SU-DHL-6 (cell line): ENCODE results near the gene SAXO1.

ENCODE experiments used
- H2AFZ ChIP-seq: fragments of 200-600 bp; sonication (generic); 2 replicates; pipeline ENCODE4 v1.6.1; 2014; ENCODE audit warnings: low read depth, mild to moderate bottlenecking, moderate library complexity, mixed read lengths, antibody characterized with exemption, low read length; ENCODE audit not compliant: severe bottlenecking
- H3F3A ChIP-seq: fragments of 200-600 bp; shearing (Covaris generic); 2 replicates; pipeline ENCODE4 v1.6.0; 2016; ENCODE audit warnings: antibody characterized with exemption, mild to moderate bottlenecking; ENCODE audit not compliant: insufficient read depth
- H3K27ac ChIP-seq: fragments of 200-600 bp; sonication (generic); 2 replicates; pipeline ENCODE4 v1.5.1; 2016; ENCODE audit warnings: low read depth, mild to moderate bottlenecking, low read length, moderate library complexity, mixed read lengths
- H3K27me3 ChIP-seq: fragments of 200-600 bp; sonication (generic), shearing (Covaris generic); 2 replicates; pipeline ENCODE4 v1.6.0; 2014; ENCODE audit warnings: mild to moderate bottlenecking, low read length
- H3K36me3 ChIP-seq: fragments of 200-600 bp; sonication (generic); 2 replicates; pipeline ENCODE4 v1.6.1; 2014; ENCODE audit warnings: mild to moderate bottlenecking, low read length, mixed read lengths
- H3K4me2 ChIP-seq: fragments of 300-600, 200-600 bp; shearing (Covaris generic), sonication (generic); 2 replicates; pipeline ENCODE4 v1.6.0; 2014; ENCODE audit warnings: low read length, low read depth, mild to moderate bottlenecking; ENCODE audit not compliant: poor library complexity, severe bottlenecking
- H3K4me3 ChIP-seq: fragments of 200-600 bp; sonication (generic); 2 replicates; pipeline ENCODE4 v1.5.1; 2014; ENCODE audit warnings: antibody characterized with exemption, low read length, mild to moderate bottlenecking, mixed read lengths; ENCODE audit not compliant: insufficient read depth, poor library complexity, severe bottlenecking
- H3K79me2 ChIP-seq: fragments of 200-600 bp; sonication (generic); 2 replicates; pipeline ENCODE4 v1.6.1; 2014; ENCODE audit warnings: mild to moderate bottlenecking, low read length, moderate library complexity; ENCODE audit not compliant: insufficient read depth
- H3K9ac ChIP-seq: fragments of 200-600 bp; sonication (generic); 2 replicates; pipeline ENCODE4 v1.7.0; 2014; ENCODE audit warnings: mild to moderate bottlenecking, low read length
- H3K9me2 ChIP-seq: fragments of 200-600 bp; sonication (generic); replicated peaks from 2 replicates; pipeline ENCODE4 v1.6.1; 2014; ENCODE audit warnings: low read length; ENCODE audit not compliant: insufficient read depth
- H3K9me3 ChIP-seq: fragments of 200-600 bp; sonication (generic); 2 replicates; pipeline ENCODE4 v1.6.1; 2014; ENCODE audit warnings: low read length, mixed read lengths; ENCODE audit not compliant: insufficient read depth
- H4K20me1 ChIP-seq: fragments of 200-600 bp; sonication (generic); 2 replicates; pipeline ENCODE4 v1.6.1; 2014; ENCODE audit warnings: low read depth, mild to moderate bottlenecking, antibody characterized with exemption, low read length, moderate library complexity, mixed read lengths
- EZH2phosphoT487 ChIP-seq: fragments of 200-600 bp; sonication (generic), shearing (Covaris generic); conservative IDR thresholded peaks from 2 replicates; pipeline ENCODE4 v1.6.1; 2018; ENCODE audit warnings: mild to moderate bottlenecking, antibody characterized with exemption, low read length, moderate library complexity, mixed read lengths
- TF ChIP-seq, protein P1 (sequence below): fragments of 200-600 bp; sonication (generic); IDR thresholded peaks from one replicate; pipeline ENCODE4 v1.5.1; 2017; ENCODE audit warnings: antibody characterized with exemption, mild to moderate bottlenecking, low read length, moderate library complexity; ENCODE audit not compliant: insufficient read depth, poor library complexity, severe bottlenecking

SAXO1 gene

GRCh38 chr9:19033015-19033414 is at the start of gene SAXO1:
SAXO1 (minus strand) TSS chr9:19033209; CDS start chr9:19032908, 301 bp downstream.
- H3K9ac ChIP-seq, result no peak within 1 kb of the TSS
- H3F3A ChIP-seq, result no peaks in the 10 kb centered on the region
- TF ChIP-seq, protein P1, sequence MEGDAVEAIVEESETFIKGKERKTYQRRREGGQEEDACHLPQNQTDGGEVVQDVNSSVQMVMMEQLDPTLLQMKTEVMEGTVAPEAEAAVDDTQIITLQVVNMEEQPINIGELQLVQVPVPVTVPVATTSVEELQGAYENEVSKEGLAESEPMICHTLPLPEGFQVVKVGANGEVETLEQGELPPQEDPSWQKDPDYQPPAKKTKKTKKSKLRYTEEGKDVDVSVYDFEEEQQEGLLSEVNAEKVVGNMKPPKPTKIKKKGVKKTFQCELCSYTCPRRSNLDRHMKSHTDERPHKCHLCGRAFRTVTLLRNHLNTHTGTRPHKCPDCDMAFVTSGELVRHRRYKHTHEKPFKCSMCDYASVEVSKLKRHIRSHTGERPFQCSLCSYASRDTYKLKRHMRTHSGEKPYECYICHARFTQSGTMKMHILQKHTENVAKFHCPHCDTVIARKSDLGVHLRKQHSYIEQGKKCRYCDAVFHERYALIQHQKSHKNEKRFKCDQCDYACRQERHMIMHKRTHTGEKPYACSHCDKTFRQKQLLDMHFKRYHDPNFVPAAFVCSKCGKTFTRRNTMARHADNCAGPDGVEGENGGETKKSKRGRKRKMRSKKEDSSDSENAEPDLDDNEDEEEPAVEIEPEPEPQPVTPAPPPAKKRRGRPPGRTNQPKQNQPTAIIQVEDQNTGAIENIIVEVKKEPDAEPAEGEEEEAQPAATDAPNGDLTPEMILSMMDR, result no peak
- TF ChIP-seq EZH2phosphoT487, result no peak
- H3K4me2 ChIP-seq, result no peak within 1 kb of the TSS
- H3K79me2 ChIP-seq, result no peaks in the 10 kb centered on the region
- no peaks in the 10 kb centered on the region for H3K36me3 ChIP-seq
- no peaks in the 10 kb centered on the region for H3K9me3 ChIP-seq
- H3K27ac ChIP-seq, result no peak within 1 kb of the TSS
- no peaks in the 10 kb centered on the region for H3K27me3 ChIP-seq
- H3K9me2 ChIP-seq, result no peaks in the 10 kb centered on the region
- no peaks in the 10 kb centered on the region for H4K20me1 ChIP-seq
- no peak within 1 kb of the TSS for H3K4me3 ChIP-seq
- no peak within 1 kb of the TSS for H2AFZ ChIP-seq

DNA sequence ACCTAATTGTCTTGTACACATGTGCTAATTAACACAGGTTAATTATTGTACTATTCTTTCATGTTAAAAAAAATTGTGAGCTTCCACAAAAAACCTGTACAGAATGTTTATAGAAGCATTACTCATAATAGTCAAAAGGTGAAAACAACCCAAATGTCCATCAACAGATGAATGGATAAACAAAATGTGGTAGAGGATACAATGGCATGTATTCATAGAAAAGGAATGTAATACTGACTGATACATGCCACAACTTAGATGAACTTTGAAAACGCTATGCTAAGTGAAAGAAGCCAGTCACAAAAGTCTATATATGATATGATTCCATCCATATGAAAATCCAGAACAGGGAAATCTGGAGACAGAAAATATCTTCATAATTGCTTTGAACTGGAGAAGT is 41.8 kb upstream of the SAXO1 start:
- H3K9me3 ChIP-seq, result no peaks in the 10 kb centered on the region
- H3K4me2 ChIP-seq, result no peak overlapping the region
- TF ChIP-seq, protein P1, result no peak
- no peak for TF ChIP-seq EZH2phosphoT487
- no peak overlapping the region for H3K9ac ChIP-seq
- no peak overlapping the region for H2AFZ ChIP-seq
- no peaks in the 10 kb centered on the region for H4K20me1 ChIP-seq
- H3K27me3 ChIP-seq, result no peaks in the 10 kb centered on the region
- peaks cover 4% of the 10 kb centered on the region; the same call in 1 of the 2 replicates for H3K79me2 ChIP-seq
- peaks cover 70% of the 10 kb centered on the region for H3K36me3 ChIP-seq
- H3K27ac ChIP-seq, result no peak overlapping the region
- H3K9me2 ChIP-seq, result no peaks in the 10 kb centered on the region
- H3F3A ChIP-seq, result no peaks in the 10 kb centered on the region
- H3K4me3 ChIP-seq, result no peak overlapping the region

GRCh38 chr9:19074229-19074628 is 41.2 kb upstream of the SAXO1 start:
- no peaks in the 10 kb centered on the region for H3K27me3 ChIP-seq
- H2AFZ ChIP-seq, result no peak overlapping the region
- H3F3A ChIP-seq, result no peaks in the 10 kb centered on the region
- H3K9ac ChIP-seq, result no peak overlapping the region
- H3K9me2 ChIP-seq, result no peaks in the 10 kb centered on the region
- no peak for TF ChIP-seq EZH2phosphoT487
- TF ChIP-seq, protein P1, result no peak
- peaks cover 4% of the 10 kb centered on the region; the same call in 1 of the 2 replicates for H3K79me2 ChIP-seq
- H3K36me3 ChIP-seq, result peaks cover 69% of the 10 kb centered on the region
- no peak overlapping the region for H3K27ac ChIP-seq
- H3K4me3 ChIP-seq, result no peak overlapping the region
- H4K20me1 ChIP-seq, result no peaks in the 10 kb centered on the region
- H3K9me3 ChIP-seq, result no peaks in the 10 kb centered on the region
- H3K4me2 ChIP-seq, result no peak overlapping the region
